Brain pericyte (primary cell): ENCODE results near the gene LAMTOR3.
"Not testable (repeated sequence)": the region's sequence is repeated elsewhere in the genome, so short reads cannot be mapped to it uniquely, and the experiment has no call there.

Experiments
- DNase-seq: peaks from one replicate; pipeline ENCODE4 v3.0.0-alpha.2; 2012; ENCODE audit warnings: low read depth, low spot score

The LAMTOR3 gene

GRCh38 chr4:99832321-99832720, 61.9 kb downstream of the LAMTOR3 start:
- no peak for DNase-seq

DNA sequence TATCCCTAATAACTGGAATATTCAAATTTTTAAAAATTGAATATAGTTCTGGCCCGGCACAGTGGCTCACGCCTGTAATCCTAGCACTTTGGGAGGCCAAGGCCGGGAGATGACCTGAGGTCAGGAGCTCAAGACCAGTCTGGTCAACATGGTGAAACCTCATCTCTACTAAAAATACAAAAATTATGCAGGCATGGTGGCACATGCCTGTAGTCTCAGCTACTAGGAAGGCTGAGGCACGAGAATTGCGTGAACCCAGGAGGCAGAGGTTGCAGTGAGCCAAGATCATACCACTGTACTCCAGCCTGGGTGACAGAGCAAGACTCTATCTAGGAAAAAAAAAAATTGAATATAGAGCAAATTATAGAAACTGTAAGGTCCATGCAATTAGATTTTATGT, 64.2 kb downstream of the LAMTOR3 start:
- not testable (repeated sequence) for DNase-seq

DNA sequence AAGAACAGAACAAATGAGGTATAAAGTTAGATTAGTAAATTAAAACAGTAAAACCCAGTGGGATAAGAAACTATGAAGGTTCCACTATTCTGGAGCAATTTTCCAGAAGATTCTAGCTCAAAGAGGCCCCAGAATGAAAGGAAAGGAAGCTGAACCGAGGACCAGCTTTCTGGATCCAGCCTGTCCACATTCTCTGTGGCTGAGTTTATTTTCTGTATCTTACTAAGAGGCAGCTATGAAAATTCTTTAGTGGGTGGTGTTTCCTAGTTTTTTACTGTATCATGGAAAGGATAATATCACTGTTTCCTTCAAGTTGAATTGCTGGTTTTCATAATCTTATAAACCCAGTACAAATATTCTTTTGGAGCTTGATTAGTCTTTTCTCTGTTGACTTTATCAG, 65.8 kb downstream of the LAMTOR3 start:
- no peak for DNase-seq
